ENCODE measurements around the gene STRAP.
"Not testable (repeated sequence)": the region's sequence is repeated elsewhere in the genome, so short reads cannot be mapped to it uniquely, and the experiment has no call there.

Gene STRAP

DNA sequence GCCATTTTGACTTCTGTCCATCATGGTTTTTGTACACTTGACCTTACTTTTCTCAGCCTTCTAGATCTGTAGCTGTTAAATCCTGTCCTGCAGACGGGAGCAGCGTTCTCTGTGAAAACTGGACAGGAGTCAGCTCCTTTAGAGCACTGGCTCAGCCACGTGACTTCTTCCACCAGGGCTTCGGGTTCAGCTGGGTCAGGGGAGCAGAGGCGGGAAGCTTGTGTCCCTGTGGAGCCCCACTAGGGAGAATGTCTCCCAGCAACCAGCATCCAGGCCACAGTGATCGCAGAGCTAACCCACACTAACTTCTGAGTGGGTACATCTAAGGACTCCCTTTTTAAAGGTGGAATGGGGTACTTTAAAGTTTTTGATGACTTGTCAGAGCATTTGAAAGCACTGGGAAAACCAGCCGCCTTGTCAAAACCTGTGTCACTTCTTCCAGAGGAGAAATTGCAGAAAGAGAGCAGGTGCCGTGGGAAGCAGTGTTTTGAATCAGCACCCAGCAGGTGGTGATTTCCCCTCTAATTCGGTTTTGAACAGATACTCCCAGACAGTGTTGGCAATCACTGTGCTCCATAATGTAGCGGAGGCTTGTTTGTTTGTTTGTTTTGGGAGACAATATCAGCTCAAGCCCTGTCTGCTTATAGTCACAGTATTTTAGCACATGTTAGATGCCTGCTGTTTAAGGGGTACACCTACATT lies 46.8 kb downstream of the STRAP start:
- DNase-seq: no peak

DNA sequence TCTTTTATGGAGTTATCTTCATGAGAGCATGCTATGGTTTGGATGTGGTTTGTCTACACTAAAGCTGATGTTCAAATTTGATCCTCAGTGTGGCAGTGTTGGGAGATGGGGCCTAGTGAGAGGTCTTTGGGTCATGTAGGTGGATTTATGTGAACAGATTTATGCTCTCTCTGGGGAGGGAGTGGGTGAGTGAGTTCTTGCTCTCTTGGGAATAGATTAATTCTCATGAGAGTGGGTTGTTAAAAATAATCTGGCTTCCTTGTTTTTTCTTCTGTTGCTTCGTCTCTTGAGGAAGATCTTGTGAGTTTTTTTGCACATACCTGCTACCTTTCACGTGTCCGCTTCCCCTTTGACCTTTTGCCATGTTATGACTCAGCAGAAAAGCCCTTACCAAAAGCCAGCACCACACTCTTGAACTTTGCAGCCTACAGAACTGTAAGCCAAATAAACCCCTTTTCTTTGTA lies 49.4 kb downstream of the STRAP start:
- DNase-seq: no peak

DNA sequence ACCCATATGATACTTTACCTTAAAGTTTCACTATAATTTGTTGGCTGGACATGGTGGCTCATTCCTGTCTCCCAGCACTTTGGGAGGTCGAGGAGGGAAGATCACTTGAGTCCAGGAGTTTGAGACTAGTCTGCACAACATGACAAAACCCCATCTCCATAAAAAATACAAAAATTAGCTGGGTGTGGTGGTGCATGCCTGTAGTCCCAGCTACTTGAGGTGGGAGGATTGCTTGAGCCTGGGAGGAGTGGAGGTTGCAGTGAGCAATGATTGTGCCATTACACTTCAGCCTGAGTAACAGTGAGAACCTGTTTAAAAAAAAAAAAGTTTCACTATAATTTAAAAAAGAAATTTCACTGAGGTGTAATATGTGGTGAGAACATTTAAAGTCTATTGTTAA lies 50.1 kb downstream of the STRAP start:
- no peak for DNase-seq

DNA sequence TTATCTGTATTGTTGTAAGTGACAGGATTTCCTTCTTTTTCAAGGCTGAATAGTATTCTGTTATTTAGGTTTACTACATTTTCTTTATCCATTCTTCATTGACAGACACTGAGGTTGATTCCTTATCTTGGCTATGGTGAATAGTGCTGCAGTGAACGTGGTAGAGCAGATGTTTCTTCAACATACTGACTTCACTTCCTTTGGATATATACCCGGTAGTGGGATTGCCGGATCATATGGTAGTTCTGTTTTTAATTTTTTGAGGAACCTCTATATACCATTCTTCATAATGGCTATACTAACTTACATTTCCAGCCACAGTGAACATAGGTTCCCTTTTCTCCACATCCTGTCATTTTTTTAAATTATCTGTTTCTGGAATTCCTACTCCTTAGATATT lies 50.8 kb downstream of the STRAP start:
- DNase-seq: no peak

DNA sequence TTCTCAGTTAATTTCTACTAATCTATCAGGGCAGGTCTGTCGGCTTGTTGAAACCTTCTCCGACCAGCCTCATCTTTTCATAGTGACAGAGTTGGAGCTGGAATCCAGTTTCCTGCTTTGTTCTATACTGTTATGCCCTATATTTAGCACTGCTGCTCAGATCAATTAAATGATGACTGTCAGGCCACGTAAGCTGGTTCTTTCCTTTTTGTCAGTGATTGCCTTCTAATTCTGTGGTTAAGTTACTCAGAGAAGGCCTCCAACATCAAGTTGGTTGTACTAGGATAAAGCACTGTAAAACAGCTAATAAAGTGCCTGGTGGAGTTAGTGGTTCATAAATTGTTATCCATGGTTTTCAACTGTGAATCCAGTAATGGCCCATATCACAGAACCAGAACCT lies 51.6 kb downstream of the STRAP start:
- DNase-seq: no peak

DNA sequence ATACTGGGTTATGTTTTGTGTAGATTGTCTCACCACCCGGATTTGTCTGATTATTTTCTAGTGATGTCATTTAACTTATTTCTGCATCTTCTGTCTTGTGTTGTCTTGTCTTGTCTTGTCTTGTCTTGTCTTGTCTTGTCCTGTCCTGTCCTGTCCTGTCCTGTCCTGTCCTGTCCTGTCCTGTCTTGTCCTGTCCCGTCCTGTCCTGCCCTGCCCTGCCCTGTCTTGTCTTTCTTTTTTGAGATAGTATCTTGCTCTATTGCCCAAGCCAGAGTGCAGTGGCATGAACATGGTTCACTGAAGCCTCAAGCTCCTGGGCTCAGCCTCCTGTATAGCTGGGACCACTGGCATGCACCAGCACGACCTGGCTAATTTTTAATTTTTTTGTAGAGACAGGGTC lies 54.6 kb downstream of the STRAP start:
- no peak for DNase-seq

DNA sequence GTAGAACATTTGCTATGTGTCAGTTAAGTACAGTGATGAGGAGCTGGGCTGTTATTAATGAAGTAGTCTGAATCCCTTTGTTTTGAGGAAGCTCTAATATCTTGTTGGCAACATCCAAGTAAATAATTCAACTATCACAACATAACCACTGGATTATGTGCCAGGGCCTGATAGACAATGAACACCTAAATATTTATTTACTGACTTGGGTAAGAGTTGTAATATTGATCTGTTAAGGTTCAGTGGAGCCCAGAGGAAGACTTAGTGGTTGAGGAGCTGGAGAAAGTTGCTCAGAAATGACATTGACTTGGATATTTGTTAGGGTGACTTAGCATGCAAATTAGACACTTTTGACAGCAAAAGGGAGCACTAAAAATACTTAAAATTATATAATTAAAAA lies 55.7 kb downstream of the STRAP start:
- DNase-seq: no peak

DNA sequence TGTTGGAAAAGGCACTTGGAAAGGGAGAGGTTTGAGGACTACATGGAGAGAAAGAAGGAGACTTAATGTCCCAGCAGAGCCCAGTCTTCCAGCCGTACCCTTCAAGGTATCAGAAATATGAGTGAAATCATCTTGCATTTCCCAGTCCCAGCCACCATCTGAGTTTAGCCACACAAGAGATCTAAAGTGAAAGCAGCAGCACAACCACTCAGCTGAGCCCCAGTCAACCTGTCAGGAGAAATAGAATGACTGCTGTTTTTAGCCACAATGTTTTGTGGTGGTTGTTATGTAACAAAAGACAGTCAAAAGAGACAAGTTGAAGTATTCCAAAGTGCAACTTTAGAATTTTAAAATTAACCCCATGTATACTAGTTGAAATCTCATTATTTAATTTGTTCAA lies 56.9 kb downstream of the STRAP start:
- no peak for DNase-seq

DNA sequence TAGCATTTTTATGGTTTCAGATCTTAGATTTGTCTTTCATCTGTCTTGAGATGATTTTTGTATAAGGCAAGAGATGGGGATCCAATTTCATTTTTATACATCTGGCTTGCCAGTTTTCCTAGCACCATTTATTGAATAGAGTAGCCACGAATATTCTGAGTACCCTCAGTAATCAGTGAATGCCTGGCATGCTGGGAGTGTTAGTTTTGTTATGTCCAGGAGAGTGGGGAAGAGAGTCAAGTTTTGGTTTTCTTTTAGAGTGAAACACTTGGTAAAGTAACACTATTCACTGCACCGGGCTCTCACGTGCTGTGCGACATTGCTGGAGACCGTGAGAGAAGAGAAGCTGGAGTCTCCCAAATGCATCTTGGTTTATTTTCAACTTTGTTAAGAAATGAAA lies 60.3 kb downstream of the STRAP start:
- DNase-seq: no peak

DNA sequence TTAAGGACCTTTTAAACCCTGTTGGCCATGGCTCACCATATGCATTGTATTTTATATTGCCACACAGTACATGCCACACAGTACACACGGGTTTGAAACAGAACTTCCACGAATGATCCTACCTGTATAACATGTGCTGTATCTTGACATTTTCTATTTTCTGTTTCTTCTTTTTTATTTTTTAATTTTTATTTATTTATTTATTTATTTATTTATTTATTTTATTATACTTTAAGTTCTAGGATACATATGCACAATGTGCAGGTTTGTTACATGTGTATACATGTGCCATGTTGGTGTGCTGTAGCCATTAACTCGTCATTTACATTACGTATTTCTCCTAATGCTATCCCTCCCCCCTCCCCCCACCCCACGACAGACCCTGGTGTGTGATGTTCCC lies 61.3 kb downstream of the STRAP start:
- DNase-seq: not testable (repeated sequence)

DNA sequence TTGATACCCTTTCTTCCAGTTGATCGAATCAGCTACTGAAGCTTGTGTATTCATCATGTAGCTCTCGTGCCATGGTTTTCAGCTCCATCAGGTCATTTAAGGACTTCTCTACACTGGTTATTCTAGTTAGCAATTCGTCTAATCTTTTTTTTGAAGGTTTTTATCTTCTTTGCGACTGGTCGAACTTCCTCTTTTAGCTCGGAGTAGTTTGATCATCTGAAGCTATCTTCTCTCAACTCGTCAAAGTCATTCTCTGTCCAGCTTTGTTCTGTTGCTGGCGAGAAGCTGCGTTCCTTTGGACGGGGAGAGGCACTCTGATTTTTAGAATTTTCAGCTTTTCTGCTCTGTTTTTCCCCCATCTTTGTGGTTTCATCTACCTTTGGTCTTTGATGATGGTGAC lies 66.3 kb downstream of the STRAP start:
- not testable (repeated sequence) for DNase-seq

Measured in stimulated activated naive CD4-positive, alpha-beta T cell (primary cell).